HepG2 (cell line): ENCODE measurements around the gene DNAJC13. TPM values are rescaled to one million over a fixed set of nuclear protein-coding genes. Genes with fewer than 3 reads are reported as not detected.

Source experiments
- HCFC1 ChIP-seq: fragments of 150-350 bp; IDR thresholded peaks from 2 replicates; pipeline ENCODE4 v1.6.1; 2014; ENCODE audit warnings: low read depth, low read length
- HNRNPK ChIP-seq: fragments of 200-400 bp; formaldehyde crosslinking; IDR thresholded peaks from 2 replicates; pipeline ENCODE4 v1.6.1; 2018; ENCODE audit warnings: low read length, low read depth, moderate library complexity, mild to moderate bottlenecking; ENCODE audit not compliant: poor library complexity, severe bottlenecking
- IKZF4 ChIP-seq: sonication (generic); formaldehyde crosslinking; IDR thresholded peaks from 2 replicates; pipeline ENCODE4 v1.5.1; 2020; ENCODE audit warnings: borderline replicate concordance, mild to moderate bottlenecking, low read depth, missing genetic modification reagents; ENCODE audit errors: not compliant biosample characterization
- MAZ ChIP-seq, 2 experiments: sonication (generic) in 1 of 2; formaldehyde crosslinking in 1 of 2; IDR thresholded peaks; 2 replicates each; pipeline versions ENCODE4 v1.5.0 to v1.6.1; 2012 to 2020; ENCODE audit warnings: low read depth in 2 of 2, mild to moderate bottlenecking in 2 of 2, borderline replicate concordance in 1 of 2, improper control_type of control experiment in 1 of 2, low read length in 1 of 2, missing genetic modification reagents in 1 of 2, moderate library complexity in 1 of 2
- PHF8 ChIP-seq: sonication (generic); formaldehyde crosslinking; IDR thresholded peaks from 2 replicates; pipeline ENCODE4 v1.5.0; 2020; ENCODE audit warnings: missing genetic modification reagents
- POLR2AphosphoS5 ChIP-seq: IDR thresholded peaks from 2 replicates; pipeline ENCODE4 v1.6.1; 2012; ENCODE audit warnings: low read depth, low read length
- RFXANK ChIP-seq: IDR thresholded peaks from 2 replicates; pipeline ENCODE4 v1.6.1; 2016
- SSRP1 ChIP-seq: IDR thresholded peaks from 2 replicates; pipeline ENCODE4 v1.6.1; 2016; ENCODE audit warnings: control low read depth
- TBP ChIP-seq: sonication (generic); formaldehyde crosslinking; IDR thresholded peaks from 2 replicates; pipeline ENCODE4 v1.5.0; 2020; ENCODE audit warnings: missing genetic modification reagents
- ZFP62 ChIP-seq: sonication (generic); formaldehyde crosslinking; IDR thresholded peaks from 2 replicates; pipeline ENCODE4 v1.4.0; 2020; ENCODE audit warnings: missing genetic modification reagents
- ZNF12 ChIP-seq: sonication (generic); formaldehyde crosslinking; IDR thresholded peaks from 2 replicates; pipeline ENCODE4 v1.5.0; 2020; ENCODE audit warnings: missing genetic modification reagents
- ZNF543 ChIP-seq: sonication (generic); formaldehyde crosslinking; IDR thresholded peaks from 2 replicates; pipeline ENCODE4 v1.4.0; 2020; ENCODE audit warnings: mild to moderate bottlenecking, missing genetic modification reagents
- ZNF572 ChIP-seq: sonication (generic); formaldehyde crosslinking; IDR thresholded peaks from 2 replicates; pipeline ENCODE4 v1.5.1; 2020; ENCODE audit warnings: mild to moderate bottlenecking, missing genetic modification reagents
- ZNF629 ChIP-seq: sonication (generic); formaldehyde crosslinking; conservative IDR thresholded peaks from 2 replicates; pipeline ENCODE4 v1.5.0; 2020; ENCODE audit warnings: missing genetic modification reagents
- ZNF678 ChIP-seq: sonication (generic); formaldehyde crosslinking; IDR thresholded peaks from 2 replicates; pipeline ENCODE4 v1.4.0; 2020; ENCODE audit warnings: mild to moderate bottlenecking, missing genetic modification reagents
- polyA plus RNA-seq, 8 experiments: library from polyadenylated mRNA; depleted of rRNA in 3 of 8; stranded (reverse) in 7 of 8; unstranded in 1 of 8; fragments of >200 nt; fragmentation: Illumina TruSeq in 4 of 8; extraction: Trizol in 4 of 8; gene quantifications; 2 replicates each; pipeline versions ENCODE4 v1.2.1 to v1.2.3, GENCODE V29; 2011 to 2016; ENCODE audit warnings: low read depth in 4 of 8, missing spikeins in 1 of 8, mixed read lengths in 1 of 8; ENCODE audit not compliant: insufficient read depth in 1 of 8
- total RNA-seq, 5 experiments: library from RNA; depleted of rRNA; stranded (reverse); fragments of >200 nt; fragmentation: Illumina TruSeq; extraction: Trizol; gene quantifications; 2 replicates each; pipeline ENCODE4 v1.2.3, GENCODE V29; 2016; ENCODE audit warnings: low read depth in 1 of 5
- TF ChIP-seq, protein P1 (sequence below): sonication (generic); formaldehyde crosslinking; IDR thresholded peaks from 2 replicates; pipeline ENCODE4 v1.4.0; 2020; ENCODE audit warnings: missing genetic modification reagents
- TF ChIP-seq, protein P2 (sequence below), 2 experiments: fragments of 450-650 bp in 1 of 2; sonication (generic) in 1 of 2; formaldehyde crosslinking; IDR thresholded peaks; 2 replicates each; pipeline versions ENCODE4 v1.5.0 to v1.8.0; 2020 to 2022; ENCODE audit warnings: mild to moderate bottlenecking in 1 of 2, missing genetic modification reagents in 1 of 2

Gene DNAJC13
- total and polyA plus RNA-seq, 2 of the 13 experiments (the other 11 are each of a cell fraction or from before 2014, with no cell fraction given): 9.1 to 26.2 TPM

GRCh38 chr3:132416807-132417694 lies at the start of gene DNAJC13 (continued):
- no peak for TF ChIP-seq ZFP62 (CRISPR knock-in tag)
- TF ChIP-seq MAZ (IDR thresholded peaks at IDR 0.05; ENCODE audit: borderline replicate concordance, low read depth, low read length): peak; percentile 66; the same call in 1 of the 2 replicates
- TF ChIP-seq MAZ (CRISPR knock-in tag; IDR thresholded peaks at IDR 0.05; ENCODE audit: low read depth): no peak
- no peak for TF ChIP-seq TBP (CRISPR knock-in tag)
- TF ChIP-seq SSRP1 (CRISPR knock-in tag): no peak
- no peak for TF ChIP-seq ZNF629 (CRISPR knock-in tag)
- TF ChIP-seq ZNF572 (CRISPR knock-in tag): peak; percentile 62; the same call in 1 of the 2 replicates
- TF ChIP-seq ZNF12 (CRISPR knock-in tag): no peak
- TF ChIP-seq, protein P1, sequence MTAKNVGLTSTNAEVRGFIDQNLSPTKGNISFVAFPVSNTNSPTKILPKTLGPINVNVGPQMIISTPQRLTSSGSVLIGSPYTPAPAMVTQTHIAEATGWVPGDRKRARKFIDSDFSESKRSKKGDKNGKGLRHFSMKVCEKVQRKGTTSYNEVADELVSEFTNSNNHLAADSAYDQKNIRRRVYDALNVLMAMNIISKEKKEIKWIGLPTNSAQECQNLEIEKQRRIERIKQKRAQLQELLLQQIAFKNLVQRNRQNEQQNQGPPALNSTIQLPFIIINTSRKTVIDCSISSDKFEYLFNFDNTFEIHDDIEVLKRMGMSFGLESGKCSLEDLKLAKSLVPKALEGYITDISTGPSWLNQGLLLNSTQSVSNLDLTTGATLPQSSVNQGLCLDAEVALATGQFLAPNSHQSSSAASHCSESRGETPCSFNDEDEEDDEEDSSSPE (CRISPR knock-in tag): no peak
- peak; percentile 78 for TF ChIP-seq PHF8 (CRISPR knock-in tag)
- no peak for TF ChIP-seq RFXANK (CRISPR knock-in tag)
- no peak for TF ChIP-seq ZNF543 (CRISPR knock-in tag)
- no peak for TF ChIP-seq IKZF4 (CRISPR knock-in tag)
- peak; percentile 53 for TF ChIP-seq POLR2AphosphoS5
- TF ChIP-seq ZNF678 (CRISPR knock-in tag): no peak
- no peak; the same call in 1 of the 2 replicates for TF ChIP-seq HCFC1
- peak; percentile 39 for TF ChIP-seq HNRNPK
- TF ChIP-seq, protein P2, sequence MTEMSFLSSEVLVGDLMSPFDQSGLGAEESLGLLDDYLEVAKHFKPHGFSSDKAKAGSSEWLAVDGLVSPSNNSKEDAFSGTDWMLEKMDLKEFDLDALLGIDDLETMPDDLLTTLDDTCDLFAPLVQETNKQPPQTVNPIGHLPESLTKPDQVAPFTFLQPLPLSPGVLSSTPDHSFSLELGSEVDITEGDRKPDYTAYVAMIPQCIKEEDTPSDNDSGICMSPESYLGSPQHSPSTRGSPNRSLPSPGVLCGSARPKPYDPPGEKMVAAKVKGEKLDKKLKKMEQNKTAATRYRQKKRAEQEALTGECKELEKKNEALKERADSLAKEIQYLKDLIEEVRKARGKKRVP (CRISPR knock-in tag; IDR thresholded peaks at IDR 0.05): no peak
